ENCODE data around the gene EPHA1. TPM values are rescaled to one million over a fixed set of nuclear protein-coding genes. Genes with fewer than 3 reads are reported as not detected.

EPHA1 gene
- polyA plus RNA-seq, 1 of the 3 experiments (the other 2 are of a cell fraction) = 0.49 TPM

GRCh38 chr7:143380260-143380645 lies 28.4 kb downstream of the EPHA1 start (continued):
- TF ChIP-seq CTCF (IDR thresholded peaks at IDR 0.05) (peak; percentile 99), MAX (IDR thresholded peaks at IDR 0.05; ENCODE audit: low read depth) (peak; percentile 14; the same call in 1 of the 2 replicates), RAD21 (IDR thresholded peaks at IDR 0.05; ENCODE audit: low read length) (peak; percentile 46), CHD2 (IDR thresholded peaks at IDR 0.05; ENCODE audit: low read length, partially characterized antibody) (peak; percentile 34)

GRCh38 chr7:143379611-143380259 lies 28.9 kb downstream of the EPHA1 start:
- WGBS (ENCODE audit: low lambda C conversion rate) = 25% methylated on average over 15 of the region's 15 CpGs
- H2AFZ ChIP-seq (ENCODE audit: low read depth) = no peak overlapping the region
- H4K20me1 ChIP-seq (ENCODE audit: insufficient read depth) = peaks cover 29% of the 10 kb centered on the region
- peak; percentile 46 for DNase-seq
- peaks cover 75% of the 10 kb centered on the region for H3K79me2 ChIP-seq (ENCODE audit: insufficient read depth)
- peaks cover 22% of the 10 kb centered on the region for H3F3A ChIP-seq (replicated peaks; ENCODE audit: insufficient read depth)
- ChIA-PET POLR2A (interaction anchor here (0.6 to 1.4 kb wide), 3 partner anchors 17 to 117 kb away, joined by 3 to 5 read pairs (median 4); partner anchors contain the start of gene GSTK1), CTCF (interaction anchor here (0.6 to 5.8 kb wide), 32 partner anchors 8 to 522 kb away, joined by 3 to 50 read pairs (median 6); partner anchors contain the start of genes CASP2, EPHA1, GSTK1 and TCAF1)
- peak overlapping the region; percentile 79 to 99 for H3K4me3 ChIP-seq (ENCODE audit: low read depth in 2 of 2, low read length in 1 of 2)
- no peaks in the 10 kb centered on the region for H3K27me3 ChIP-seq (ENCODE audit: insufficient read depth)
- H3K9me2 ChIP-seq = no peaks in the 10 kb centered on the region
- peak overlapping the region; percentile 90 for H3K4me2 ChIP-seq
- peak overlapping the region; percentile 91 to 100 for H3K27ac ChIP-seq (ENCODE audit: low read depth in 2 of 2, low read length in 1 of 2)
- H3K9ac ChIP-seq = peak overlapping the region; percentile 99
- no peak for TF ChIP-seq EZH2phosphoT487 (IDR thresholded peaks at IDR 0.05; ENCODE audit: borderline replicate concordance, low read depth)
- peak; percentile 63 for TF ChIP-seq MAX (IDR thresholded peaks at IDR 0.05; ENCODE audit: low read depth)
- TF ChIP-seq SMC3 (IDR thresholded peaks at IDR 0.05; ENCODE audit: low read depth, low read length) = no peak
- 0 out of 2 replicates have a peak, but pooled peaks have one; percentile 3 for TF ChIP-seq TEAD4 (IDR thresholded peaks at IDR 0.05; ENCODE audit: borderline replicate concordance, insufficient read depth)
- no peak for TF ChIP-seq TCF12 (IDR thresholded peaks at IDR 0.05)
- H3K9me3 ChIP-seq = no peaks in the 10 kb centered on the region
- peaks cover 16 to 29% of the 10 kb centered on the region in 2 experiments for H3K36me3 ChIP-seq (replicated peaks in 1 of 2; ENCODE audit: control insufficient read depth in 1 of 2, insufficient read depth in 2 of 2, low read length in 1 of 2)
- peaks cover 20 to 50% of the 10 kb centered on the region in 2 experiments; a peak in 3 of 4 replicates for H3K4me1 ChIP-seq (ENCODE audit: control insufficient read depth in 1 of 2, insufficient read depth in 2 of 2, low read depth in 1 of 2, low read length in 1 of 2)

- Histone ChIP-seq H4K20me1 (ENCODE audit: insufficient read depth) (no peaks in the 10 kb centered on the region), H3K27ac (ENCODE audit: low read depth in 2 of 2, low read length in 1 of 2) (no peak overlapping the region), H3K4me3 (ENCODE audit: low read depth in 2 of 2, low read length in 1 of 2) (no peak overlapping the region), H3K27me3 (ENCODE audit: insufficient read depth) (no peaks in the 10 kb centered on the region), H2AFZ (ENCODE audit: low read depth) (no peak overlapping the region), H3F3A (replicated peaks; ENCODE audit: insufficient read depth) (peaks cover 24% of the 10 kb centered on the region), H3K4me2 (no peak overlapping the region), H3K9ac (no peak overlapping the region), H3K79me2 (ENCODE audit: insufficient read depth) (peaks cover 42% of the 10 kb centered on the region), H3K9me3 (no peaks in the 10 kb centered on the region), H3K9me2 (no peaks in the 10 kb centered on the region), H3K4me1 (ENCODE audit: control insufficient read depth in 1 of 2, insufficient read depth in 2 of 2, low read depth in 1 of 2, low read length in 1 of 2) (peaks cover 9 to 40% of the 10 kb centered on the region in 2 experiments; a peak in 3 of 4 replicates), H3K36me3 (replicated peaks in 1 of 2; ENCODE audit: control insufficient read depth in 1 of 2, insufficient read depth in 2 of 2, low read length in 1 of 2) (no peaks in the 10 kb centered on the region)
- DNase-seq = no peak
- no peak for TF ChIP-seq REST (IDR thresholded peaks at IDR 0.05; ENCODE audit: low read depth, low read length)
- no peak for TF ChIP-seq NRF1 (IDR thresholded peaks at IDR 0.05; ENCODE audit: low read depth, low read length)
- no peak for TF ChIP-seq GATA2 (CRISPR knock-in tag; IDR thresholded peaks at IDR 0.05)
- TF ChIP-seq FOXM1 (IDR thresholded peaks at IDR 0.05; ENCODE audit: low read depth) = no peak
- no peak for TF ChIP-seq RCOR1 (IDR thresholded peaks at IDR 0.05; ENCODE audit: low read length)
- TF ChIP-seq SMC3 (IDR thresholded peaks at IDR 0.05; ENCODE audit: low read depth, low read length) = no peak
- TF ChIP-seq EP300 (IDR thresholded peaks at IDR 0.05; ENCODE audit: borderline replicate concordance in 1 of 2, low read depth in 1 of 2, low read length in 1 of 2) = no peak
- no peak for TF ChIP-seq MEF2A (IDR thresholded peaks at IDR 0.05; ENCODE audit: borderline replicate concordance, low read depth)
- TF ChIP-seq MXI1 (IDR thresholded peaks at IDR 0.05; ENCODE audit: low read depth, low read length) = no peak
- CTCF ChIA-PET = interaction anchor here (1.4 to 2.4 kb wide), 2 partner anchors 11 to 31 kb away, joined by 4 to 8 read pairs; no protein-coding TSS in a partner anchor
- WGBS (ENCODE audit: low lambda C conversion rate) = 76% methylated on average over 5 of the region's 5 CpGs
- POLR2A ChIA-PET = no interaction called here
Measured at GRCh38 chr7:143376396-143376795, 32.3 kb downstream of the EPHA1 start.
